Bone marrow (tissue), 2 donors: ENCODE data around the gene FHAD1.

ENCODE experiments used
- DNase-seq, 2 donors: peaks; one replicate each; lab custom pipeline; 2025; lab: John Stamatoyannopoulos, UW

FHAD1 gene

GRCh38 chr1:15345705-15346345 is 98.8 kb downstream of the FHAD1 start:
- DNase-seq: peak; percentile 41 to 87

- no peak for DNase-seq
These were observed 99.5 kb downstream of the FHAD1 start for GRCh38 chr1:15346346-15347030.

- no peak for DNase-seq
These were observed 100.2 kb downstream of the FHAD1 start for GRCh38 chr1:15347182-15347581.

GRCh38 chr1:15348648-15349047 is 101.6 kb downstream of the FHAD1 start:
- no peak for DNase-seq

GRCh38 chr1:15349133-15349532 is 102.1 kb downstream of the FHAD1 start:
- no peak for DNase-seq

GRCh38 chr1:15350151-15350550 is 103.1 kb downstream of the FHAD1 start:
- no peak for DNase-seq

GRCh38 chr1:15350551-15351200 is 103.7 kb downstream of the FHAD1 start:
- DNase-seq: no peak

- no peak for DNase-seq
These were observed 104.3 kb downstream of the FHAD1 start for GRCh38 chr1:15351310-15351709.

GRCh38 chr1:15352128-15352957 is 105.3 kb downstream of the FHAD1 start:
- DNase-seq: peak in 1 of 2 donors; percentile 91

- no peak for DNase-seq
These were observed 107.0 kb downstream of the FHAD1 start for GRCh38 chr1:15353839-15354579.

GRCh38 chr1:15354580-15354965 is 107.5 kb downstream of the FHAD1 start:
- DNase-seq: no peak

GRCh38 chr1:15355968-15356625 is 109.1 kb downstream of the FHAD1 start:
- DNase-seq: no peak

- no peak for DNase-seq
These were observed 110.7 kb downstream of the FHAD1 start for GRCh38 chr1:15357612-15358207.

GRCh38 chr1:15358565-15359133 is 111.6 kb downstream of the FHAD1 start:
- no peak for DNase-seq

GRCh38 chr1:15360700-15361099 is 113.7 kb downstream of the FHAD1 start:
- no peak for DNase-seq

GRCh38 chr1:15362096-15362736 is 115.2 kb downstream of the FHAD1 start:
- no peak for DNase-seq

GRCh38 chr1:15362737-15363128 is 115.7 kb downstream of the FHAD1 start:
- no peak for DNase-seq

GRCh38 chr1:15364740-15365139 is 117.7 kb downstream of the FHAD1 start:
- DNase-seq: no peak

GRCh38 chr1:15368888-15369287 is 121.9 kb downstream of the FHAD1 start:
- no peak for DNase-seq

- DNase-seq: no peak
These were observed 123.2 kb downstream of the FHAD1 start for GRCh38 chr1:15370268-15370667.
